ENCODE measurements around the gene AGBL4.

The AGBL4 gene

DNA sequence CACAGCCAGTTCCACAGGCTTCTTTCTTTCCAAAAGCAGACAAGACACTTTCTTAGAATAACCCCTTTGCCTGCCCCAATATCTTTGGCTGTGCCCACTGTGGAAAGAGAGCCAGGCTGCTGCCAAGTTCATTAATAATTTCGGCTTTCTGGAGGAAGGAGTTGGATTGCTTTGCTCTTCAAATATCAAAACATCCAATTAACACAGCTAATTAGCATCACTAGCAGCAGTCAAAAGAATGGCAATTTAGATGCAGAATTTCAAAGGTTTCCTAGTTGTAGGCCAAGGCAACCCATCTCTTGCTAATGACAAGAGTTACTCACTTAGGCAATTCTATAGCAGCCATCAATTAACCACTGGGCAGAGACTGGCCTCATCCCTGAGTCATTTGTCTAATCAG, 1460.7 kb downstream of the AGBL4 start:
- no peak for TF ChIP-seq CTCF (IDR thresholded peaks at IDR 0.05)

- no peak for TF ChIP-seq CTCF (IDR thresholded peaks at IDR 0.05)
Observed at GRCh38 chr1:48561444-48561843, 1462.3 kb downstream of the AGBL4 start.

GRCh38 chr1:48560577-48560976, 1463.2 kb downstream of the AGBL4 start:
- no peak for TF ChIP-seq CTCF (IDR thresholded peaks at IDR 0.05)

DNA sequence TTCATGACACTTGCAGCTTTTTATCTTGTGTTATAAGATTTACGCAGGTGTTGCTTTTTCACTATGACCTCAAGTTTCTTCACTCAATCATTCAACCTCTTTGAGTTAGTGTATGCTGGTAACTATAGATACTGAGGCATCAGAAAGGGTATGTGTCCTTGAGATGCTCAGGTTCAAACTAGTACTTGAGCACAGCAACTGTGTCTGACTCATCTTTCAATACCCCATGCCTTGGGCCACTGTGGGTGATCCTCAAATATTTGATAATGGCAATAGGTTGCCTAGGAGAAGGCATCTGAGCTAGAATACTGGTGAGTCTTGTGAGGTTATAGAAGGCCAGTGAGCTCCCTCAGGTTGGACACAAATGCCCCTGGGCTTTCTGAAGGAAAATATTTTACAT, 1463.6 kb downstream of the AGBL4 start:
- no peak for TF ChIP-seq CTCF (IDR thresholded peaks at IDR 0.05)

DNA sequence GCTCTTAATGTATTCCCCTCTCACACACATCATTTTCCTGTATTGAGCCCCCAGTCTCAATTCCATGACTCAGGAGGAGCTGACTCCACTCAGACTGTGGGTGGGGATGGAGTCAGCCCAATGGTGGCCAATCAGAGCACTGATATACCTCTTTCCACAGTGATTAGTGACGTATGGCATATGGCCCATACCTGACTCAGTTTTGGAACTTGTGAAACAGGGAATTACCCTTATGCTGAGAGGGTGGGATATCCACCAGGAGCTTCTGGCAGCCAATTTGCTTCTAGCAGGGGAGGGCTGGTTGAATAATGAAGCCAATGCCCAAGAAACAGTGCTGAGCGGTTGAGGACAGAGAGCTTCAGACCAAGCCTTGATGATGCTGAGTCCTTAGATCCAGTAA, 1465.4 kb downstream of the AGBL4 start:
- no peak for TF ChIP-seq CTCF (IDR thresholded peaks at IDR 0.05)

GRCh38 chr1:48556186-48556850, 1467.4 kb downstream of the AGBL4 start:
- TF ChIP-seq CTCF (IDR thresholded peaks at IDR 0.05): no peak

- no peak for TF ChIP-seq CTCF (IDR thresholded peaks at IDR 0.05)
Observed at GRCh38 chr1:48555271-48555670, 1468.5 kb downstream of the AGBL4 start.

All from LNCAP (cell line).